Stimulated activated CD8-positive, alpha-beta memory T cell treated with anti-CD3 and anti-CD28 coated beads, Interleukin-4, amount 100 ng/mL, for 1 hour (primary cell): ENCODE measurements around the gene GALNT18.

ENCODE experiments used
- DNase-seq, 2 donors: peaks; one replicate each; pipeline ENCODE4 v3.0.0-alpha.2; 2020; ENCODE audit warnings: low read depth in 2 of 2, low spot score in 1 of 2

Gene GALNT18

GRCh38 chr11:11624926-11625325 lies 3.1 kb upstream of the GALNT18 start:
- DNase-seq = no peak

GRCh38 chr11:11624204-11624603 lies 2.4 kb upstream of the GALNT18 start:
- no peak for DNase-seq

- DNase-seq = no peak
These were observed 967 bp upstream of the GALNT18 start for GRCh38 chr11:11622772-11623171.

- no peak for DNase-seq
These were observed 518 bp upstream of the GALNT18 start for GRCh38 chr11:11622340-11622706.

- DNase-seq = no peak
These were observed 758 bp downstream of the GALNT18 start for GRCh38 chr11:11620921-11621572.

- no peak for DNase-seq
These were observed 1.5 kb downstream of the GALNT18 start for GRCh38 chr11:11620173-11620920.

GRCh38 chr11:11618973-11619435 lies 2.8 kb downstream of the GALNT18 start:
- DNase-seq = no peak

GRCh38 chr11:11615086-11615485 lies 6.7 kb downstream of the GALNT18 start:
- DNase-seq = no peak

- DNase-seq = no peak
These were observed 9.4 kb downstream of the GALNT18 start for GRCh38 chr11:11612439-11612838.

GRCh38 chr11:11611381-11611780 lies 10.4 kb downstream of the GALNT18 start:
- DNase-seq = no peak

GRCh38 chr11:11608783-11609232 lies 13.0 kb downstream of the GALNT18 start:
- DNase-seq = no peak

GRCh38 chr11:11607772-11608171 lies 14.0 kb downstream of the GALNT18 start:
- no peak for DNase-seq

- no peak for DNase-seq
These were observed 15.9 kb downstream of the GALNT18 start for GRCh38 chr11:11605821-11606450.

- no peak for DNase-seq
These were observed 16.6 kb downstream of the GALNT18 start for GRCh38 chr11:11605181-11605580.

GRCh38 chr11:11604370-11604990 lies 17.3 kb downstream of the GALNT18 start:
- no peak for DNase-seq

- no peak for DNase-seq
These were observed 19.8 kb downstream of the GALNT18 start for GRCh38 chr11:11602011-11602410.

GRCh38 chr11:11600288-11600687 lies 21.5 kb downstream of the GALNT18 start:
- DNase-seq = no peak

GRCh38 chr11:11598243-11598642 lies 23.6 kb downstream of the GALNT18 start:
- no peak for DNase-seq

- no peak for DNase-seq
These were observed 27.6 kb downstream of the GALNT18 start for GRCh38 chr11:11594162-11594561.

- DNase-seq = no peak
These were observed 29.6 kb downstream of the GALNT18 start for GRCh38 chr11:11592146-11592684.

- no peak for DNase-seq
These were observed 32.4 kb downstream of the GALNT18 start for GRCh38 chr11:11589437-11589836.
